MM.1S (cell line): ENCODE measurements around the gene KCNK10.

Source experiments
- DNase-seq: peaks from one replicate; pipeline ENCODE4 v3.0.0-alpha.2; 2015
- H2AFZ ChIP-seq: fragments of 300-600 bp; sonication (generic); 2 replicates; pipeline ENCODE4 v1.6.0; 2016; ENCODE audit warnings: antibody characterized with exemption, low read length
- H3F3A ChIP-seq: fragments of 300-600 bp; sonication (generic); 2 replicates; pipeline ENCODE4 v1.6.1; 2016; ENCODE audit warnings: mild to moderate bottlenecking, antibody characterized with exemption, low read length, moderate library complexity, mixed read lengths; ENCODE audit not compliant: insufficient read depth
- H3K27ac ChIP-seq: fragments of 300-600 bp; sonication (generic); 2 replicates; pipeline ENCODE4 v1.5.1; 2016; ENCODE audit warnings: mild to moderate bottlenecking, low read length
- H3K27me3 ChIP-seq: fragments of 300-600 bp; sonication (generic); replicated peaks from 2 replicates; pipeline ENCODE4 v1.6.0; 2016; ENCODE audit warnings: low read length; ENCODE audit not compliant: insufficient read depth
- H3K36me3 ChIP-seq: fragments of 300-600 bp; sonication (generic); replicated peaks from 2 replicates; pipeline ENCODE4 v1.6.1; 2016; ENCODE audit warnings: mild to moderate bottlenecking, low read length, mixed read lengths; ENCODE audit not compliant: insufficient read depth
- H3K4me1 ChIP-seq: fragments of 300-600 bp; sonication (generic); 2 replicates; pipeline ENCODE4 v1.6.1; 2016; ENCODE audit warnings: low read length, mixed read lengths
- H3K4me2 ChIP-seq: fragments of 300-600 bp; sonication (generic); 2 replicates; pipeline ENCODE4 v1.6.0; 2016; ENCODE audit warnings: low read depth, low read length
- H3K4me3 ChIP-seq: fragments of 300-600 bp; sonication (generic); 2 replicates; pipeline ENCODE4 v1.5.1; 2016; ENCODE audit warnings: low read length, mixed read lengths
- H3K79me2 ChIP-seq: fragments of 300-600 bp; sonication (generic); 2 replicates; pipeline ENCODE4 v1.6.1; 2016; ENCODE audit warnings: mixed run types, low read length, mixed read lengths
- H3K9ac ChIP-seq: fragments of 300-600 bp; sonication (generic); 2 replicates; pipeline ENCODE4 v1.6.1; 2016; ENCODE audit warnings: low read length, mixed read lengths
- H3K9me2 ChIP-seq: fragments of 300-600 bp; sonication (generic); replicated peaks from 2 replicates; pipeline ENCODE4 v1.6.1; 2016; ENCODE audit warnings: mild to moderate bottlenecking, low read length, mixed read lengths; ENCODE audit not compliant: insufficient read depth
- H3K9me3 ChIP-seq: fragments of 300-600 bp; sonication (generic); replicated peaks from 2 replicates; pipeline ENCODE4 v1.6.1; 2016; ENCODE audit warnings: mild to moderate bottlenecking, low read length, mixed read lengths; ENCODE audit not compliant: insufficient read depth
- H4K20me1 ChIP-seq: fragments of 300-600 bp; sonication (generic); 2 replicates; pipeline ENCODE4 v1.6.1; 2016; ENCODE audit warnings: mild to moderate bottlenecking, low read length, moderate library complexity, mixed read lengths; ENCODE audit not compliant: insufficient read depth
- CTCF ChIP-seq: fragments of 300-600 bp; sonication (generic); IDR thresholded peaks from 2 replicates; pipeline ENCODE4 v1.5.1; 2016; ENCODE audit warnings: antibody characterized with exemption, low read length, mixed read lengths
- EZH2 ChIP-seq: fragments of 300-600 bp; sonication (generic); optimal IDR thresholded peaks from 2 replicates; pipeline ENCODE3; 2017; ENCODE audit warnings: low read depth, mild to moderate bottlenecking, antibody characterized with exemption, low read length, mixed read lengths
- EZH2phosphoT487 ChIP-seq: fragments of 300-600 bp; sonication (generic); IDR thresholded peaks from 2 replicates; pipeline ENCODE4 v1.6.1; 2018; ENCODE audit warnings: antibody characterized with exemption, low read length

The KCNK10 gene

GRCh38 chr14:88168498-88169165 lies 154.4 kb downstream of the KCNK10 start:
- no peaks in the 10 kb centered on the region for H4K20me1 ChIP-seq
- DNase-seq, result peak; percentile 38
- no peaks in the 10 kb centered on the region for H3K4me1 ChIP-seq
- no peak overlapping the region for H3K4me3 ChIP-seq
- no peaks in the 10 kb centered on the region for H3K36me3 ChIP-seq
- H3K27me3 ChIP-seq, result no peaks in the 10 kb centered on the region
- H3F3A ChIP-seq, result no peaks in the 10 kb centered on the region
- TF ChIP-seq EZH2 (no peak), EZH2phosphoT487 (no peak), CTCF (peak; percentile 61)
- peak overlapping the region; percentile 47; the same call in 1 of the 2 replicates for H3K4me2 ChIP-seq
- H3K9me3 ChIP-seq, result no peaks in the 10 kb centered on the region
- H3K9me2 ChIP-seq, result no peaks in the 10 kb centered on the region
- no peak overlapping the region for H3K9ac ChIP-seq
- H2AFZ ChIP-seq, result peak overlapping the region; percentile 61; the same call in 1 of the 2 replicates
- no peaks in the 10 kb centered on the region for H3K79me2 ChIP-seq
- H3K27ac ChIP-seq, result no peak overlapping the region

GRCh38 chr14:88168025-88168424 lies 155.0 kb downstream of the KCNK10 start:
- Histone ChIP-seq H3K36me3 (no peaks in the 10 kb centered on the region), H3K79me2 (no peaks in the 10 kb centered on the region), H4K20me1 (no peaks in the 10 kb centered on the region), H3K27me3 (no peaks in the 10 kb centered on the region), H3K27ac (no peak overlapping the region), H3K9me2 (no peaks in the 10 kb centered on the region), H3K9ac (no peak overlapping the region), H3K4me1 (no peaks in the 10 kb centered on the region), H3K4me2 (no peak overlapping the region), H2AFZ (no peak overlapping the region), H3K4me3 (no peak overlapping the region), H3F3A (no peaks in the 10 kb centered on the region), H3K9me3 (no peaks in the 10 kb centered on the region)
- TF ChIP-seq EZH2 (no peak), EZH2phosphoT487 (no peak), CTCF (no peak)
- no peak for DNase-seq

GRCh38 chr14:88166616-88167015 lies 156.5 kb downstream of the KCNK10 start:
- Histone ChIP-seq H3K27ac (no peak overlapping the region), H3K36me3 (no peaks in the 10 kb centered on the region), H3K27me3 (no peaks in the 10 kb centered on the region), H3K9ac (no peak overlapping the region), H2AFZ (no peak overlapping the region), H3K4me2 (no peak overlapping the region), H3K9me3 (no peaks in the 10 kb centered on the region), H3K9me2 (no peaks in the 10 kb centered on the region), H4K20me1 (no peaks in the 10 kb centered on the region), H3K4me3 (no peak overlapping the region), H3K79me2 (no peaks in the 10 kb centered on the region), H3F3A (no peaks in the 10 kb centered on the region), H3K4me1 (no peaks in the 10 kb centered on the region)
- TF ChIP-seq EZH2phosphoT487 (no peak), CTCF (no peak), EZH2 (no peak)
- DNase-seq, result no peak
